ENCODE measurements around the gene CRIP2.

The CRIP2 gene

DNA sequence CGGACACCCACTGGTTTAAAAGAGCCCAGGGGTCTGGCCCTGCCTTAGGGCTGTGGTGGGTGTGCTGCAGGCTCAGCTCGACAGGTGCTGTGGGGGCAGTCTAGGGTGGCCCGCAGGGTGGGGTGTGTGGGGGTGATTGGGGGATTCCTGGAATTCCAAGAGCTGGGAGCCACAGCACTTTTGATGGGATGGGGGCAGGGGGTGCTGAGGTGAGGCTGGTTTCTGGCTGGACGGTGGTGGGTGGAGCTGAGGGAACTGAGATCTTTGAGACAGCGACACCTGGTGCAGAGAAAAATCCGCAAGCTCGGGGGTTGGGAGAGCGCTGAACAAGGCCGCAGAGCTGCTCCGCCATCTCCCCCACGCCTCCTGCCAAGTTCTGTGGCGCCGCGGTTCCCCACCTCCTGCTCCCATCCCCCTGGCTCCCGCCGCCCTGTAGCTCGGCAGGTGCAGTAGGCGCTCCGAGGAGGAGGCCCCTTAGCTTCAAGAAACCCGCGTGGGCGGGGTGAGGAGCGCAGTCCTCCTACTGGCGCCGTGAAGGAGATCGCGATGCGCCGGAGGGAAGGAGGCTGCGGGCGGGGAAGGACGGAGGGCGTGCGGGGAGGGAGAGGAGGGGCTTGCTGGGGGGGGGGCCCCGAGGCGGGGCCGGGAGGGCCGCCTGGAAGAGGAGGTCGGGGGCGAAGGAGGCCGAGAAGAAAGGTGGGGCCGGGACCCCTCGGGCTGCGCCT lies 15.1 kb downstream of the CRIP2 start:
- H3K27me3 Mint-ChIP-seq = no peaks in the 10 kb centered on the region
- peak overlapping the region; percentile 99 for H3K27ac Mint-ChIP-seq
- ATAC-seq (ENCODE audit: low read depth) (peak; percentile 13), DNase-seq (ENCODE audit: low spot score in 2 of 2) (peak; percentile 83 to 86)
- peaks cover 1% of the 10 kb centered on the region for H3K36me3 Mint-ChIP-seq
- H3K4me1 Mint-ChIP-seq = peaks cover 23% of the 10 kb centered on the region
- no peaks in the 10 kb centered on the region for H3K9me3 Mint-ChIP-seq
- peak overlapping the region; percentile 86 for H3K4me3 Mint-ChIP-seq

DNA sequence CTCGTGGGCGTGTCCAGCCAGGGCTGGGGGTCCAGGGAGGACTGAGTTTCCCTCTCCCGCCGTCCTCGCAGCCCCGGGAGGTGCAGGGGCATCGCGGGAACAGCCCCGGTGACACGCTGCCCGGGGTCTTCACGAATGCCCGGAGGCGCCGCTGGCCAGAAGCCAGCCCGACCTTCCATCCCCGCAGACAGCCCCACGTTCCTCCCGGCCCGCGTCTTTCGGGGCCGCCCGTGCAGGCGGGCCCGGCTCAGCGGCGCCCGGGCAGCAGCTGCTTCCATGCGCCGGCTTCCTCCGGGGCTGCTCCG lies 15.6 kb downstream of the CRIP2 start:
- Mint-ChIP-seq H3K27ac (peak overlapping the region; percentile 99), H3K36me3 (peaks cover 1% of the 10 kb centered on the region), H3K9me3 (no peaks in the 10 kb centered on the region), H3K4me3 (peak overlapping the region; percentile 86), H3K4me1 (peaks cover 21% of the 10 kb centered on the region), H3K27me3 (no peaks in the 10 kb centered on the region)
- ATAC-seq (ENCODE audit: low read depth) = peak; percentile 1
- DNase-seq (ENCODE audit: low spot score in 2 of 2) = no peak

- peaks cover 18% of the 10 kb centered on the region for H3K4me1 Mint-ChIP-seq
- DNase-seq (ENCODE audit: low spot score in 2 of 2) (peak; percentile 95 to 98), ATAC-seq (ENCODE audit: low read depth) (peak; percentile 55)
- H3K27me3 Mint-ChIP-seq = no peaks in the 10 kb centered on the region
- H3K4me3 Mint-ChIP-seq = peak within 1 kb of the TSS; percentile 88
- H3K36me3 Mint-ChIP-seq = peaks cover 1% of the 10 kb centered on the region
- peak within 1 kb of the TSS; percentile 99 for H3K27ac Mint-ChIP-seq
- no peaks in the 10 kb centered on the region for H3K9me3 Mint-ChIP-seq
These were observed 16.1 kb downstream of the CRIP2 start, which contains the start of gene TEDC1 for GRCh38 chr14:105490572-105491365. TSS of gene TEDC1 (plus strand) at chr14:105491246. CDS start at chr14:105491376, 130 bp downstream.

DNA sequence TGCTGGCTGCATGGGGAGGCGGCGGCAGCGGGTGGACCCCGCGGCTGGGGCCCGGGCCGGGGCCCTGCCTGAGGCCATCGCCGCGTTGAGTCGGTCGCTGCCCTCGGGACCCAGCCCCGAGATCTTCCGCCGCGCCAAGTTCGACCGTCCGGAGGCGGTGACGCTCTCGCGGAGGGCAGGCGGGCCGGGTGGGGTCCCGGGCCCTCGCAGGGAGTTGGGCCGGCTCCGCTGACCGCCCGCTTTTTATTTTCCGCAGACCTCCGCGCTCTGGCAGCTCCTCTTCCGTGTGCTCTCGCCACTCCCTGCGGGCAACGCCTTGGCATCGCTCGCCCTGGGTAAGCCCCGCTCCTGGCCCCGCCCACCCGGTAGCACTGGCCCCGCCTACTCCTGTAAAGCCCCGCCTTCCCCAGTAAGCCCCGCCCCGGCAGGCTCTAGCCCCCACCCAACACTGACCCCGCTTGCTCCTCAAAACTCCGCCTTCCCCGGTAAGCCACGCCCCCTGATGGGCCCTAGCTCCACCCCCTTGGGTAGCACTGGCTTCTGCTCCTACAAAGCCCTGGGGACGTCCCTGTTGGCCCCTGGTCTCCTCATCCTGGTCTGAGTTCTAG lies 16.8 kb downstream of the CRIP2 start:
- ATAC-seq (ENCODE audit: low read depth) = peak; percentile 19
- peaks cover 16% of the 10 kb centered on the region for H3K4me1 Mint-ChIP-seq
- H3K27ac Mint-ChIP-seq = peak overlapping the region; percentile 99
- peak overlapping the region; percentile 88 for H3K4me3 Mint-ChIP-seq
- no peaks in the 10 kb centered on the region for H3K27me3 Mint-ChIP-seq
- H3K9me3 Mint-ChIP-seq = no peaks in the 10 kb centered on the region
- peaks cover 1% of the 10 kb centered on the region for H3K36me3 Mint-ChIP-seq
- DNase-seq (ENCODE audit: low spot score in 2 of 2) = peak; percentile 85

- Mint-ChIP-seq H3K4me1 (peaks cover 16% of the 10 kb centered on the region), H3K27ac (peak overlapping the region; percentile 99), H3K9me3 (no peaks in the 10 kb centered on the region), H3K4me3 (peak overlapping the region; percentile 88), H3K36me3 (peaks cover 1% of the 10 kb centered on the region), H3K27me3 (no peaks in the 10 kb centered on the region)
- no peak for ATAC-seq (ENCODE audit: low read depth)
- DNase-seq (ENCODE audit: low spot score in 2 of 2) = no peak
These were observed 17.7 kb downstream of the CRIP2 start for GRCh38 chr14:105492031-105492970.

DNA sequence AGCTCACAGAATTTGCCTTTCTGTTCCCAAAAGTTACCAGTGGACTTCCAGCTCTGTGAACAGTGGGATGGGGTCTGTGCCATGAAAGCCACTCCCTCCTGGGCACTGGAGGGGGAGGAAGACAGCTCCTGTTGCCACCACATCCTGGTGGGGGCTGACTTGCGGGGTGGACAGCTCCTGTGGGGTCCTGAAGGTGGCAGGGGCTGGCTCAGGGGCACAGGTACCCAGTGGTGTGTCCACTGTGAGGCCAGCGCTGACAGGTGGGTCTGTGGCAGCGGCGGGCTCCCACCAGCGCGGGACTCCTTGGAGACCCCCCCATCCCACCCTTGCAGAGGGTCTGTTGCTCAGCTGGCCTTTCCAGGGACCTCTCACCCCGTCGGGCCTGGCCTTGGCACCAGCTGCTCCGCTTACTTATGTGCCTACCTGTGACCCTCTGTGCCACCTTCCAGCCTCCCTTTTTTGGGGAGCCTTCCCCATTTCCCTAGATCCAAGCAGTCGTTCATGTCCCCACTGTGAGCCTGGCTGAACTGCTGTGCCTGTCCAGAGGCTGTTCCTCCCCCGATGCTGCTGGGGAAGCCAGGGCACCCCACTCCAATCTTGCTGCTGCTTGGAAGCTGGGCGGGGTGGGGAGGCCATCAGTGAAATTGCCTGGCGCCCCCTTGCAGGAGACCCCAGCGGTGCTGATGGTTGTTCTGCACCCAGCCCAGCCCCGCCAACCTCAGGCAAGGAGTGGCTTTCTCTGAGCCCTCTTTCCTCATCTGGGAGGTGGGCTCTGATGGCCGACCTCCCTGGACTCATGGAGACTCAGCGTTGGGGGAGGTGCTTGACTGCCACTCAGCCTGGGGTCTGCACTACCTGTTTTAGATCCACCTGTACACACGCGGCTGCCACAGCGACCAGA lies 18.6 kb downstream of the CRIP2 start:
- peaks cover 1% of the 10 kb centered on the region for H3K36me3 Mint-ChIP-seq
- H3K4me1 Mint-ChIP-seq = peaks cover 16% of the 10 kb centered on the region
- no peaks in the 10 kb centered on the region for H3K27me3 Mint-ChIP-seq
- no peak overlapping the region for H3K27ac Mint-ChIP-seq
- no peaks in the 10 kb centered on the region for H3K9me3 Mint-ChIP-seq
- DNase-seq (ENCODE audit: low spot score in 2 of 2) (no peak), ATAC-seq (ENCODE audit: low read depth) (no peak)
- no peak overlapping the region for H3K4me3 Mint-ChIP-seq

- Mint-ChIP-seq H3K27me3 (no peaks in the 10 kb centered on the region), H3K27ac (peak overlapping the region; percentile 11), H3K9me3 (no peaks in the 10 kb centered on the region), H3K4me1 (peaks cover 13% of the 10 kb centered on the region), H3K4me3 (no peak overlapping the region), H3K36me3 (peaks cover 1% of the 10 kb centered on the region)
- ATAC-seq (ENCODE audit: low read depth) = no peak
- DNase-seq (ENCODE audit: low spot score in 2 of 2) = no peak
These were observed 19.4 kb downstream of the CRIP2 start for GRCh38 chr14:105493921-105494605.

- H3K27ac Mint-ChIP-seq = no peak overlapping the region
- H3K27me3 Mint-ChIP-seq = no peaks in the 10 kb centered on the region
- peaks cover 8% of the 10 kb centered on the region for H3K4me1 Mint-ChIP-seq
- ATAC-seq (ENCODE audit: low read depth) (no peak), DNase-seq (ENCODE audit: low spot score in 2 of 2) (no peak)
- H3K36me3 Mint-ChIP-seq = no peaks in the 10 kb centered on the region
- no peak overlapping the region for H3K4me3 Mint-ChIP-seq
- H3K9me3 Mint-ChIP-seq = no peaks in the 10 kb centered on the region
These were observed 19.9 kb downstream of the CRIP2 start for GRCh38 chr14:105494606-105494929.

DNA sequence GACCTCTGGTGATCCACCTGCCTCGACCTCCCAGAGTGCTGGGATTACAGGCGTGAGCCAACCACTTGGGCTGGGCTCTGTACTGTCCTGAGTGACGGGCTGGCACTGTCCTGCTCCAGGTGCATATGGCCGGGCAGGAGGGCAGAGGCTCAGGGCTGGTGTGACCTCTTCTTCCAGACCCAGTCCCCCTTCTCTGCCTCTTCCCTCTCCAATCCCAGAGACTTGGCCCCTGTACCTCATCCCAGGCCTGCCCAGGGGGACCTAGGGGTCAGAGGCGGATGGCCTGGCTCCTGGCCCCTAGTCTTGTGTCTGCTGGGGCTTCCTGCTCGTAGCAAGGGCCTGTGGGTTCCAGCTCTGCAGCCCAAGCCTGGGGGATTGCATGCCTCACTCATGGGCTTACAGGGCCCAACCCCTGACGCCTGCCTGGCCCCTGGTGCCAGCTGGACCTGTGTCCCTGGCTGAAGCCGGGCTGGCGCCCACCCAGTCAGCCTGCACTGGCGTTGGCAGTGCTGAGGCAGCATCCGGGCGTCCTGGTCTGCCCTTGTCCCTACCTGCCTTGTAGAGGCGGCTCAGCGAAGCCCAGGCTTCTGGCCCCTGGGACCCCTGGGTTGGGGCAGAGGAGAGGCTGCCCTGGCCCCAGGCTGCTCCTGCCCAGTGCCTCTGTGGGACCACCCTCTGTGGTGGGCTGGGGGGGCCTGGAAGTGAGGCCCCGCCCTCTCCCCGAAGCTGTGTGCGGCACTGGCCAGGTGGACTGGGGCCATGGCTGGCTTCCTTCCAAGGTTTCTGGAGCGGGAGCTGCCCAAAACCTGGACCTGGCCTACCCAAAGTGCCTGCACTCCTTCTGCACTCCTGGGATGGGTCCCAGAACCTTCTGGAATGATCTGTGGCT lies 20.7 kb downstream of the CRIP2 start:
- H3K4me3 Mint-ChIP-seq = no peak overlapping the region
- peak in 1 of 2 donors; percentile 22 for DNase-seq (ENCODE audit: low spot score in 2 of 2)
- H3K27ac Mint-ChIP-seq = no peak overlapping the region

GRCh38 chr14:105495990-105496830 lies 21.6 kb downstream of the CRIP2 start:
- DNase-seq (ENCODE audit: low spot score in 2 of 2) (peak in 1 of 2 donors; percentile 24), ATAC-seq (ENCODE audit: low read depth) (no peak)
- Mint-ChIP-seq H3K36me3 (no peaks in the 10 kb centered on the region), H3K27me3 (no peaks in the 10 kb centered on the region), H3K4me1 (peaks cover 4% of the 10 kb centered on the region), H3K9me3 (no peaks in the 10 kb centered on the region), H3K27ac (no peak overlapping the region), H3K4me3 (no peak overlapping the region)

More for the DNA sequence above, 20.7 kb downstream of the CRIP2 start:
- Mint-ChIP-seq H3K4me1 (peaks cover 4% of the 10 kb centered on the region), H3K9me3 (no peaks in the 10 kb centered on the region), H3K36me3 (no peaks in the 10 kb centered on the region), H3K27me3 (no peaks in the 10 kb centered on the region)
- ATAC-seq (ENCODE audit: low read depth) = no peak
